Lower leg skin (tissue), 4 donors: ENCODE results near the gene RPP14. TPM values are rescaled to one million over a fixed set of nuclear protein-coding genes. Genes with fewer than 3 reads are reported as not detected.

Experiments
- DNase-seq, 2 donors: peaks; one replicate each; pipeline ENCODE4 v3.0.0-alpha.2; 2019; ENCODE audit warnings: low spot score in 2 of 2
- H3K4me3 ChIP-seq: fragments of 200-600 bp; sonication (generic); 2 replicates; pipeline ENCODE4 v1.5.1; 2017; ENCODE audit warnings: mild to moderate bottlenecking, low read depth; ENCODE audit not compliant: poor library complexity, severe bottlenecking
- CTCF ChIP-seq, 3 donors: fragments of 450-650 bp; IDR thresholded peaks; one replicate each; pipeline ENCODE4 v1.5.1; 2016; ENCODE audit warnings: antibody characterized with exemption in 3 of 3, mild to moderate bottlenecking in 3 of 3, moderate library complexity in 2 of 3
- POLR2A ChIP-seq, 2 donors: fragments of 450-650 bp; IDR thresholded peaks; one replicate each; pipeline ENCODE4 v1.6.1; 2016 to 2017; ENCODE audit warnings: antibody characterized with exemption in 2 of 2, mild to moderate bottlenecking in 1 of 2, moderate library complexity in 1 of 2
- WGBS, 2 donors: methylation state at CpG; one replicate each; pipeline ENCODE4 v1.1.5; 2018; 5-methylcytosine and 5-hydroxymethylcytosine counted together
- intact Hi-C: fragments of 100-400 bp; cut with DNase I; formaldehyde crosslinking; loops from one replicate; pipeline ENCODE4 v1.15.0; 2023; ENCODE audit warnings: low total_unique reads
- total RNA-seq, 4 donors: library from RNA; depleted of rRNA; stranded (reverse); fragments of >200 nt; gene quantifications; one replicate each; pipeline ENCODE4 v1.1.0, GENCODE V29; 2016

The RPP14 gene
- total RNA-seq, 4 donors from 2014 or later, result 8.2 to 16.7 (median 9.5) TPM

GRCh38 chr3:58307639-58308215, 1.7 kb downstream of the RPP14 start:
- intact Hi-C loops, result loop anchor here (5.0 kb wide), 1 partner anchor 320 kb away; no protein-coding TSS in a partner anchor
- no peak for TF ChIP-seq POLR2A (IDR thresholded peaks at IDR 0.05)
- TF ChIP-seq CTCF (IDR thresholded peaks at IDR 0.05), result no peak
- peak in 1 of 2 donors; percentile 37 for DNase-seq
- 20% methylated on average over 10 of the region's 10 CpGs for WGBS, 2 donors
- H3K4me3 ChIP-seq, result no peak overlapping the region

- intact Hi-C loops, result loop anchor here (5.0 kb wide), 1 partner anchor 319 kb away; no protein-coding TSS in a partner anchor
- TF ChIP-seq POLR2A (IDR thresholded peaks at IDR 0.05) (no peak), CTCF (IDR thresholded peaks at IDR 0.05) (no peak)
- 9 to 28% methylated on average over 1 of the region's 1 CpG for WGBS, 2 donors
- H3K4me3 ChIP-seq, result no peak overlapping the region
- no peak for DNase-seq
Observed at GRCh38 chr3:58308728-58309127, 2.7 kb downstream of the RPP14 start.

GRCh38 chr3:58317811-58318210, 11.8 kb downstream of the RPP14 start:
- DNase-seq, result no peak
- no peak overlapping the region for H3K4me3 ChIP-seq
- intact Hi-C loops, result loop anchor here (5.0 kb wide), 1 partner anchor 94 kb away; no protein-coding TSS in a partner anchor
- TF ChIP-seq CTCF (IDR thresholded peaks at IDR 0.05) (no peak), POLR2A (IDR thresholded peaks at IDR 0.05) (no peak)
- 72 to 86% methylated on average over 2 of the region's 2 CpGs for WGBS, 2 donors

- no peak overlapping the region for H3K4me3 ChIP-seq
- intact Hi-C loops, result loop anchor here (10.0 kb wide), 1 partner anchor 213 kb away; the partner anchor contains the start of gene ACOX2
- DNase-seq, result no peak
- TF ChIP-seq POLR2A (IDR thresholded peaks at IDR 0.05), result no peak
- no peak for TF ChIP-seq CTCF (IDR thresholded peaks at IDR 0.05)
- 90 to 95% methylated on average over 7 of the region's 7 CpGs for WGBS, 2 donors
Observed at GRCh38 chr3:58321791-58322190, 15.7 kb downstream of the RPP14 start.

- 65 to 76% methylated on average over 1 of the region's 1 CpG for WGBS, 2 donors
- TF ChIP-seq CTCF (IDR thresholded peaks at IDR 0.05) (no peak), POLR2A (IDR thresholded peaks at IDR 0.05) (no peak)
- no peak overlapping the region for H3K4me3 ChIP-seq
- no peak for DNase-seq
- intact Hi-C loops, result loop anchor here (10.0 kb wide), 1 partner anchor 212 kb away; the partner anchor contains the start of gene ACOX2
Observed at GRCh38 chr3:58322793-58323192, 16.7 kb downstream of the RPP14 start.
